ENCODE results near the gene ZCCHC18. TPM values are rescaled to one million over a fixed set of nuclear protein-coding genes. Genes with fewer than 3 reads are reported as not detected.

ZCCHC18 gene
- total and polyA plus RNA-seq, 9 of the 15 experiments (the other 6 are each of a cell fraction or from before 2014, with no cell fraction given) = not detected

GRCh38 chrX:104098151-104098808, 14.0 kb upstream of the ZCCHC18 start (continued):
- no peak for TF ChIP-seq ZNF239 (CRISPR knock-in tag; IDR thresholded peaks at IDR 0.05)
- TF ChIP-seq PRDM10 (IDR thresholded peaks at IDR 0.05; ENCODE audit: partially characterized antibody) = peak; percentile 71
- no peak for TF ChIP-seq ZNF445 (CRISPR knock-in tag; IDR thresholded peaks at IDR 0.05; ENCODE audit: low read depth)
- peak; percentile 46 to 69 (median 50); a peak in 5 of 6 replicates for TF ChIP-seq CTCF (IDR thresholded peaks at IDR 0.05 in 2 of 3, conservative IDR thresholded peaks at IDR 0.05 in 1 of 3; ENCODE audit: insufficient read depth in 2 of 3, low read depth in 1 of 3, low read length in 3 of 3)
- TF ChIP-seq SMC3 (conservative IDR thresholded peaks at IDR 0.05; ENCODE audit: insufficient read depth, low read depth, low read length) = 0 out of 2 replicates have a peak, but pooled peaks have one; percentile 30
- no peak for TF ChIP-seq STAT6 (CRISPR knock-in tag; IDR thresholded peaks at IDR 0.05)
- TF ChIP-seq MEF2A (IDR thresholded peaks at IDR 0.05; ENCODE audit: control insufficient read depth, low read depth, low read length) = no peak
